Activated B cell treated with CpG ODN at 0.5 μM for 24 hours (primary cell): Measurements from ENCODE around the gene UBE2O. TPM values are rescaled to one million over a fixed set of nuclear protein-coding genes. Genes with fewer than 3 reads are reported as not detected.

ENCODE experiments used
- ATAC-seq: fragments of 200-7000 bp; cut with Tn5 transposase; one replicate; pipeline ENCODE4 v1.10.0; 2021; ENCODE audit warnings: low read depth, mild to moderate bottlenecking, moderate library complexity
- CTCF ChIA-PET: fragments of 350-600 bp; sonication (Branson Sonifier 250); formaldehyde crosslinking; loops from one replicate; lab custom pipeline; 2021; ENCODE audit warnings: antibody characterized with exemption; lab: Charles Lee
- POLR2A ChIA-PET: fragments of 350-600 bp; sonication (Branson Sonifier 250); formaldehyde crosslinking; loops from one replicate; lab custom pipeline; 2021; ENCODE audit warnings: antibody characterized with exemption; lab: Charles Lee
- DNase-seq: peaks from one replicate; pipeline ENCODE4 v3.0.0; 2022
- H3K27ac Mint-ChIP-seq: one replicate; pipeline ENCODE4 v1.8.0; 2020; ENCODE audit warnings: mixed read lengths
- H3K27me3 Mint-ChIP-seq: one replicate; pipeline ENCODE4 v1.8.0; 2021; ENCODE audit warnings: mixed read lengths
- H3K36me3 Mint-ChIP-seq: one replicate; pipeline ENCODE4 v1.8.0; 2021; ENCODE audit warnings: low read depth, mixed read lengths
- H3K4me1 Mint-ChIP-seq: one replicate; pipeline ENCODE4 v1.8.0; 2021; ENCODE audit warnings: mixed read lengths
- H3K4me3 Mint-ChIP-seq: one replicate; pipeline ENCODE4 v1.8.0; 2020; ENCODE audit warnings: mild to moderate bottlenecking, mixed read lengths
- H3K9me3 Mint-ChIP-seq: one replicate; pipeline ENCODE4 v1.8.0; 2020; ENCODE audit warnings: mixed read lengths
- CTCF ChIP-seq: fragments of 200-600 bp; IDR thresholded peaks from one replicate; pipeline ENCODE4 v1.8.0; 2022; ENCODE audit warnings: antibody characterized with exemption, mild to moderate bottlenecking
- intact Hi-C: fragments of 100-400 bp; cut with micrococcal nuclease; formaldehyde crosslinking; loops from one replicate; pipeline ENCODE4 v1.15.1; 2024
- total RNA-seq: library from RNA; stranded (reverse); gene quantifications from 2 replicates; pipeline ENCODE4 v1.2.3, GENCODE V29; 2022

The UBE2O gene
- total RNA-seq, 1 donor from 2014 or later: 39.0 TPM

- DNase-seq: no peak
- Mint-ChIP-seq H3K4me3 (no peak overlapping the region), H3K36me3 (no peaks in the 10 kb centered on the region), H3K4me1 (peaks cover 2% of the 10 kb centered on the region), H3K9me3 (no peaks in the 10 kb centered on the region), H3K27me3 (no peaks in the 10 kb centered on the region), H3K27ac (no peak overlapping the region)
- ChIA-PET POLR2A (interaction anchor here (0.6 to 2.0 kb wide), 8 partner anchors 21 to 107 kb away, joined by 3 to 17 read pairs (median 4); no protein-coding TSS in a partner anchor), CTCF (interaction anchor here (1.0 to 3.8 kb wide), 10 partner anchors 9 to 75 kb away, joined by 3 to 81 read pairs (median 6); partner anchors contain the start of genes RHBDF2 and SPHK1)
- no peak for TF ChIP-seq CTCF
- no peak for ATAC-seq
- intact Hi-C loops: loop anchor here (2.0 kb wide), 1 partner anchor 157 kb away; no protein-coding TSS in a partner anchor
Measured at GRCh38 chr17:76459674-76460073, 6.7 kb upstream of the UBE2O start.

DNA sequence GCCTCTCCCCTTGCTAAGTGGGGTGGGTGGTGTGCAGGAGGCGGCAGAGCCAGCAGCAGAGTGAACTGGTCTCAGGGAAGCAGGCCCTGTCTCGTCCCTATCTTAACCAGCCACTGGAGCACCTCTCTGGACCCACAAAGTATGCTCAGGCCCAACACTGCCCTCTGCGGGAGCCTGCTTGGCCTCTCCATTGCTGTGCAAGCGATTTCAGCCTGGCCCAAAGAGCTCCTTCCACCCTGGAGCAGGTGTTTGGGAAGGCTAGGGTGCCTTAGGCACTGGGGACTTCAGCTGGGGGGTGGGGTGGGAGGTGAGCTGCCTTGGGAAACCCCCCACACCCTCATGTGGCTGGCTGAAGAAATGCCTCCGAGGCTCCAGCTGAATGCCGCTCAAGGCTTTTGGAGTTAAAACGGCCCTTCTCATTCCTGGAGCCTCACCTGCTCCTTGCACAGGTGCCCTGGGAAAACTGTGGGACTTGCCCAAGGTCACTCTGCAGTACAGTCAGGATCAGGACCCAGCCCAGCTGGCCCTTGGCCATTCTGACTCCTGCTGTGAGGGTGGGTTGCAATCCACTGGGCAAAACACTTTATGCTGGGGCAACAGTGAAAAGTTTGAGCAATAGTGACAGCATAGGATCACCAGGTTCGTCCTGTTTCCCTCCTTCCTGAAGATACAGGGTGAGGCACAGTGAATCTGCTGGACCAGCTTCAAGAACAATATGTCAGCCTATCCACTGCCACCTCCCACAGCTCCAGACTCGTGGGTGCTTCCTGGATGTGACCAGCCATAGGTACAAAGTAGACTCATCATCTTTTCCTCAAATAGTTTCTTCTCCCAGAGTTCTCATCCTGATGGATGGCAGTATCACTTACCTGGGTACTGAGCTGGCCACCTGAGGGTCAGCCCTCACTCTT is 5.9 kb upstream of the UBE2O start:
- intact Hi-C loops: loop anchor here (1.0 to 2.0 kb wide), 2 partner anchors 51 to 156 kb away; no protein-coding TSS in a partner anchor
- H3K36me3 Mint-ChIP-seq: no peaks in the 10 kb centered on the region
- no peak overlapping the region for H3K4me3 Mint-ChIP-seq
- ChIA-PET CTCF (interaction anchor here (0.9 to 3.8 kb wide), 18 partner anchors 9 to 158 kb away, joined by 3 to 81 read pairs (median 4); partner anchors contain the start of genes RHBDF2 and SPHK1), POLR2A (interaction anchor here (0.6 to 2.0 kb wide), 11 partner anchors 9 to 107 kb away, joined by 3 to 17 read pairs (median 4); partner anchors contain the start of gene AANAT)
- no peaks in the 10 kb centered on the region for H3K4me1 Mint-ChIP-seq
- H3K27ac Mint-ChIP-seq: no peak overlapping the region
- ATAC-seq: peak; percentile 79
- H3K27me3 Mint-ChIP-seq: no peaks in the 10 kb centered on the region
- TF ChIP-seq CTCF: no peak
- H3K9me3 Mint-ChIP-seq: no peaks in the 10 kb centered on the region
- no peak for DNase-seq

GRCh38 chr17:76453431-76453743 is 435 bp upstream of the UBE2O start:
- H3K4me1 Mint-ChIP-seq: peaks cover 33% of the 10 kb centered on the region
- TF ChIP-seq CTCF: no peak
- H3K4me3 Mint-ChIP-seq: peak overlapping the region; percentile 81
- H3K27ac Mint-ChIP-seq: peak overlapping the region; percentile 87
- POLR2A ChIA-PET: interaction anchor here (0.7 to 3.3 kb wide), 8 partner anchors 26 to 189 kb away, joined by 3 to 14 read pairs (median 5); partner anchors contain the start of genes RHBDF2 and UBALD2
- no peaks in the 10 kb centered on the region for H3K9me3 Mint-ChIP-seq
- no peak for DNase-seq
- H3K36me3 Mint-ChIP-seq: no peaks in the 10 kb centered on the region
- no peaks in the 10 kb centered on the region for H3K27me3 Mint-ChIP-seq
- intact Hi-C loops: loop anchor here (1.0 to 2.0 kb wide), 5 partner anchors 26 to 513 kb away; partner anchors contain the start of genes FBF1, FOXJ1 and RHBDF2
- no peak for ATAC-seq
- CTCF ChIA-PET: interaction anchor here (0.8 to 2.3 kb wide), 12 partner anchors 11 to 330 kb away, joined by 3 to 9 read pairs (median 4); partner anchors contain the start of genes AANAT and SPHK1

GRCh38 chr17:76452127-76452659 is 759 bp downstream of the UBE2O start:
- Mint-ChIP-seq H3K27ac (peak overlapping the region; percentile 50), H3K4me3 (peak overlapping the region; percentile 83), H3K4me1 (peaks cover 45% of the 10 kb centered on the region), H3K27me3 (no peaks in the 10 kb centered on the region), H3K36me3 (no peaks in the 10 kb centered on the region), H3K9me3 (no peaks in the 10 kb centered on the region)
- POLR2A ChIA-PET: interaction anchor here (0.6 to 3.3 kb wide), 10 partner anchors 15 to 50 kb away, joined by 3 to 14 read pairs (median 3); partner anchors contain the start of genes AANAT and RHBDF2
- CTCF ChIA-PET: interaction anchor here (1.0 to 2.3 kb wide), 5 partner anchors 15 to 47 kb away, joined by 3 to 9 read pairs (median 4); partner anchors contain the start of gene AANAT
- intact Hi-C loops: loop anchor here (2.0 kb wide), 1 partner anchor 511 kb away; the partner anchor contains the start of gene FBF1
- no peak for TF ChIP-seq CTCF
- ATAC-seq (no peak), DNase-seq (no peak)
